ENCODE data around the gene CDO1.

CDO1 gene

GRCh38 chr5:115815693-115816225 is 700 bp downstream of the CDO1 start:
- no peak overlapping the region for H3K27ac ChIP-seq
- H3K4me2 ChIP-seq: no peak overlapping the region
- peaks cover 5% of the 10 kb centered on the region for H3K4me1 ChIP-seq (ENCODE audit: low read depth, poor library complexity, severe bottlenecking)
- H3K36me3 ChIP-seq (ENCODE audit: insufficient read depth): no peaks in the 10 kb centered on the region
- no peaks in the 10 kb centered on the region for H4K20me1 ChIP-seq (ENCODE audit: insufficient read depth)
- no peak overlapping the region for H3K9ac ChIP-seq
- TF ChIP-seq CTCF (conservative IDR thresholded peaks at IDR 0.05; ENCODE audit: low read depth, low read length): no peak
- H3K27me3 ChIP-seq (ENCODE audit: insufficient read depth, low read depth): no peaks in the 10 kb centered on the region
- no peak overlapping the region for H2AFZ ChIP-seq (ENCODE audit: low read depth)
- no peak overlapping the region for H3K4me3 ChIP-seq (IDR thresholded peaks at IDR 0.05; ENCODE audit: insufficient read depth, low read depth, low read length)
- H3K79me2 ChIP-seq (ENCODE audit: insufficient read depth, low read depth): no peaks in the 10 kb centered on the region

GRCh38 chr5:115815006-115815692 is 1.3 kb downstream of the CDO1 start:
- no peak overlapping the region for H3K4me3 ChIP-seq (IDR thresholded peaks at IDR 0.05; ENCODE audit: insufficient read depth, low read depth, low read length)
- no peak overlapping the region for H3K9ac ChIP-seq
- H3K27ac ChIP-seq: no peak overlapping the region
- H3K36me3 ChIP-seq (ENCODE audit: insufficient read depth): no peaks in the 10 kb centered on the region
- H3K4me2 ChIP-seq: no peak overlapping the region
- H2AFZ ChIP-seq (ENCODE audit: low read depth): no peak overlapping the region
- no peaks in the 10 kb centered on the region for H4K20me1 ChIP-seq (ENCODE audit: insufficient read depth)
- H3K4me1 ChIP-seq (ENCODE audit: low read depth, poor library complexity, severe bottlenecking): peaks cover 5% of the 10 kb centered on the region
- TF ChIP-seq CTCF (conservative IDR thresholded peaks at IDR 0.05; ENCODE audit: low read depth, low read length): no peak
- no peaks in the 10 kb centered on the region for H3K27me3 ChIP-seq (ENCODE audit: insufficient read depth, low read depth)
- no peaks in the 10 kb centered on the region for H3K79me2 ChIP-seq (ENCODE audit: insufficient read depth, low read depth)

GRCh38 chr5:115813719-115814118 is 2.7 kb downstream of the CDO1 start:
- no peak overlapping the region for H3K27ac ChIP-seq
- H4K20me1 ChIP-seq (ENCODE audit: insufficient read depth): no peaks in the 10 kb centered on the region
- no peak overlapping the region for H2AFZ ChIP-seq (ENCODE audit: low read depth)
- H3K9ac ChIP-seq: no peak overlapping the region
- H3K4me2 ChIP-seq: no peak overlapping the region
- no peaks in the 10 kb centered on the region for H3K79me2 ChIP-seq (ENCODE audit: insufficient read depth, low read depth)
- H3K36me3 ChIP-seq (ENCODE audit: insufficient read depth): no peaks in the 10 kb centered on the region
- TF ChIP-seq CTCF (conservative IDR thresholded peaks at IDR 0.05; ENCODE audit: low read depth, low read length): no peak
- H3K27me3 ChIP-seq (ENCODE audit: insufficient read depth, low read depth): no peaks in the 10 kb centered on the region
- no peak overlapping the region for H3K4me3 ChIP-seq (IDR thresholded peaks at IDR 0.05; ENCODE audit: insufficient read depth, low read depth, low read length)
- peaks cover 5% of the 10 kb centered on the region for H3K4me1 ChIP-seq (ENCODE audit: low read depth, poor library complexity, severe bottlenecking)

GRCh38 chr5:115812372-115812771 is 4.1 kb downstream of the CDO1 start:
- Histone ChIP-seq H3K27ac (no peak overlapping the region), H3K4me3 (IDR thresholded peaks at IDR 0.05; ENCODE audit: insufficient read depth, low read depth, low read length) (no peak overlapping the region), H3K27me3 (ENCODE audit: insufficient read depth, low read depth) (no peaks in the 10 kb centered on the region)

More at GRCh38 chr5:115812372-115812771, 4.1 kb downstream of the CDO1 start:
- H3K36me3 ChIP-seq (ENCODE audit: insufficient read depth): no peaks in the 10 kb centered on the region
- H3K4me2 ChIP-seq: no peak overlapping the region
- TF ChIP-seq CTCF (conservative IDR thresholded peaks at IDR 0.05; ENCODE audit: low read depth, low read length): no peak
- H3K4me1 ChIP-seq (ENCODE audit: low read depth, poor library complexity, severe bottlenecking): peaks cover 5% of the 10 kb centered on the region
- H3K79me2 ChIP-seq (ENCODE audit: insufficient read depth, low read depth): no peaks in the 10 kb centered on the region
- no peaks in the 10 kb centered on the region for H4K20me1 ChIP-seq (ENCODE audit: insufficient read depth)
- no peak overlapping the region for H2AFZ ChIP-seq (ENCODE audit: low read depth)
- no peak overlapping the region for H3K9ac ChIP-seq
